Ascending aorta (tissue), 2 donors: ENCODE data around the gene PSENEN. TPM values are rescaled to one million over a fixed set of nuclear protein-coding genes. Genes with fewer than 3 reads are reported as not detected.

ENCODE experiments used
- DNase-seq, 2 donors: peaks; one replicate each; pipeline ENCODE4 v3.0.0-alpha.2; 2019; ENCODE audit warnings: low spot score in 2 of 2
- H3K27ac ChIP-seq, 2 donors: fragments of 200-600 bp; sonication (generic); one replicate each; pipeline ENCODE4 v1.5.1; 2016 to 2017; ENCODE audit warnings: mild to moderate bottlenecking in 1 of 2
- H3K27me3 ChIP-seq: fragments of 200-600 bp; sonication (generic); one replicate; pipeline ENCODE4 v1.5.1; 2017
- H3K36me3 ChIP-seq, 2 donors: fragments of 200-600 bp; sonication (generic); one replicate each; pipeline ENCODE4 v1.5.1; 2016
- H3K4me1 ChIP-seq, 2 donors: fragments of 200-600 bp; sonication (generic); one replicate each; pipeline ENCODE4 v1.5.1; 2016 to 2017; ENCODE audit warnings: mild to moderate bottlenecking in 1 of 2
- H3K4me3 ChIP-seq, 2 donors: fragments of 200-600 bp; sonication (generic); one replicate each; pipeline ENCODE4 v1.5.1; 2016 to 2017; ENCODE audit warnings: mild to moderate bottlenecking in 1 of 2
- H3K9me3 ChIP-seq, 2 donors: fragments of 200-600 bp; sonication (generic); one replicate each; pipeline ENCODE4 v1.5.1; 2016
- CTCF ChIP-seq, 3 experiments: fragments of 200-600 bp in 2 of 3; fragments of 450-650 bp in 1 of 3; sonication (generic) in 2 of 3; IDR thresholded peaks; one replicate each; pipeline ENCODE4 v1.5.1; 2016 to 2019; ENCODE audit warnings: antibody characterized with exemption in 3 of 3, mild to moderate bottlenecking in 1 of 3, moderate library complexity in 1 of 3
- intact Hi-C: fragments of 100-400 bp; cut with DNase I; formaldehyde crosslinking; loops from one replicate; pipeline ENCODE4 v1.15.1; 2023
- total RNA-seq: library from RNA; depleted of rRNA; stranded (reverse); fragments of >200 nt; gene quantifications from one replicate; pipeline ENCODE4 v1.1.0, GENCODE V29; 2016

Gene PSENEN
- total RNA-seq, 1 donor from 2014 or later, result 110 TPM

- DNase-seq, result peak in 1 of 2 donors; percentile 89
- Histone ChIP-seq H3K27ac (peak within 1 kb of the TSS; percentile 99), H3K4me1 (peaks cover 7 to 24% of the 10 kb centered on the region in 2 donors), H3K36me3 (peaks cover 23 to 24% of the 10 kb centered on the region in 2 donors), H3K9me3 (no peaks in the 10 kb centered on the region), H3K27me3 (no peaks in the 10 kb centered on the region), H3K4me3 (peak within 1 kb of the TSS; percentile 53 to 85)
- intact Hi-C loops, result loop anchor here (1.0 to 5.0 kb wide), 8 partner anchors 8 to 396 kb away; partner anchors contain the start of genes APLP1, COX7A1, ETV2 and LIN37
- TF ChIP-seq CTCF (IDR thresholded peaks at IDR 0.05), result no peak
Observed at GRCh38 chr19:35756377-35757230, 11.2 kb downstream of the PSENEN start, which contains the start of gene HSPB6. HSPB6 (minus strand) TSS chr19:35757029; CDS start chr19:35757008, 21 bp downstream.

GRCh38 chr19:35757231-35757748, 11.8 kb downstream of the PSENEN start:
- DNase-seq, result peak; percentile 86 to 97
- H3K4me3 ChIP-seq, result peak overlapping the region; percentile 53 to 85
- no peaks in the 10 kb centered on the region for H3K27me3 ChIP-seq
- no peaks in the 10 kb centered on the region for H3K9me3 ChIP-seq
- peaks cover 7 to 24% of the 10 kb centered on the region in 2 donors for H3K4me1 ChIP-seq
- intact Hi-C loops, result loop anchor here (1.0 to 5.0 kb wide), 8 partner anchors 9 to 395 kb away; partner anchors contain the start of genes APLP1, COX7A1, ETV2 and LIN37
- H3K36me3 ChIP-seq, result peaks cover 23 to 28% of the 10 kb centered on the region in 2 donors
- H3K27ac ChIP-seq, result peak overlapping the region; percentile 99
- TF ChIP-seq CTCF (IDR thresholded peaks at IDR 0.05), result no peak

- intact Hi-C loops, result loop anchor here (1.0 to 5.0 kb wide), 10 partner anchors 10 to 394 kb away; partner anchors contain the start of genes APLP1, ARHGAP33, COX7A1 and ETV2
- H3K4me1 ChIP-seq, result peaks cover 7 to 24% of the 10 kb centered on the region in 2 donors
- TF ChIP-seq CTCF (IDR thresholded peaks at IDR 0.05), result no peak
Observed at GRCh38 chr19:35757749-35758608, 12.5 kb downstream of the PSENEN start, which contains the start of gene PROSER3. PROSER3 (plus strand) TSS chr19:35758176; CDS start chr19:35758216, 40 bp downstream.

GRCh38 chr19:35759697-35760096, 14.2 kb downstream of the PSENEN start:
- Histone ChIP-seq H3K4me3 (no peak overlapping the region), H3K9me3 (no peaks in the 10 kb centered on the region), H3K36me3 (peaks cover 19 to 25% of the 10 kb centered on the region in 2 donors), H3K27ac (no peak overlapping the region), H3K27me3 (no peaks in the 10 kb centered on the region), H3K4me1 (peaks cover 7 to 24% of the 10 kb centered on the region in 2 donors)
- intact Hi-C loops, result loop anchor here (5.0 kb wide), 4 partner anchors 108 to 393 kb away; partner anchors contain the start of genes APLP1, COX7A1, ETV2 and RBM42
- no peak for TF ChIP-seq CTCF (IDR thresholded peaks at IDR 0.05)
- no peak for DNase-seq

More at GRCh38 chr19:35757749-35758608, 12.5 kb downstream of the PSENEN start, which contains the start of gene PROSER3:
- H3K9me3 ChIP-seq, result no peaks in the 10 kb centered on the region
- peak within 1 kb of the TSS; percentile 99 for H3K27ac ChIP-seq
- peak; percentile 98 to 99 for DNase-seq
- H3K4me3 ChIP-seq, result peak within 1 kb of the TSS; percentile 53 to 85
- H3K27me3 ChIP-seq, result no peaks in the 10 kb centered on the region
- peaks cover 19 to 27% of the 10 kb centered on the region in 2 donors for H3K36me3 ChIP-seq
